GM06990 (cell line): ENCODE measurements around the gene PPA1.
"Not testable (repeated sequence)": the region's sequence is repeated elsewhere in the genome, so short reads cannot be mapped to it uniquely, and the experiment has no call there.

Experiments used
- DNase-seq: peaks from one replicate; pipeline ENCODE4 v3.0.0-alpha.2; 2011; ENCODE audit not compliant: insufficient read length; ENCODE audit errors: extremely low read depth
- H3K27me3 ChIP-seq: replicated peaks from 2 replicates; pipeline ENCODE4 v1.6.0; 2011; ENCODE audit warnings: low read length; ENCODE audit not compliant: control insufficient read depth, insufficient read depth
- H3K36me3 ChIP-seq: 2 replicates; pipeline ENCODE4 v1.5.1; 2011; ENCODE audit warnings: low read length; ENCODE audit not compliant: control insufficient read depth, insufficient read depth
- H3K4me3 ChIP-seq: replicated peaks from 2 replicates; pipeline ENCODE4 v1.5.1; 2011; ENCODE audit warnings: low read depth, mild to moderate bottlenecking, control low read depth, low read length
- CTCF ChIP-seq: IDR thresholded peaks from 2 replicates; pipeline ENCODE4 v1.5.1; 2011; ENCODE audit warnings: low read length, control low read depth, mild to moderate bottlenecking, inconsistent platforms; ENCODE audit not compliant: insufficient read depth, poor library complexity, severe bottlenecking

Gene PPA1

GRCh38 chr10:70253878-70254765 is 20.9 kb upstream of the PPA1 start:
- no peaks in the 10 kb centered on the region for H3K36me3 ChIP-seq
- no peak overlapping the region for H3K4me3 ChIP-seq
- no peaks in the 10 kb centered on the region for H3K27me3 ChIP-seq
- no peak for DNase-seq
- no peak for TF ChIP-seq CTCF

- Histone ChIP-seq H3K4me3 (no peak overlapping the region), H3K36me3 (no peaks in the 10 kb centered on the region), H3K27me3 (no peaks in the 10 kb centered on the region)
- no peak for DNase-seq
- TF ChIP-seq CTCF: no peak
These were observed 17.9 kb upstream of the PPA1 start for GRCh38 chr10:70250961-70251680.

- H3K4me3 ChIP-seq: no peak overlapping the region
- DNase-seq: no peak
- H3K36me3 ChIP-seq: no peaks in the 10 kb centered on the region
- no peak for TF ChIP-seq CTCF
- H3K27me3 ChIP-seq: peaks cover 2% of the 10 kb centered on the region; the same call in 1 of the 2 replicates
These were observed 14.1 kb upstream of the PPA1 start for GRCh38 chr10:70247360-70247759.

GRCh38 chr10:70241081-70241480 is 7.9 kb upstream of the PPA1 start:
- no peak for DNase-seq
- no peak for TF ChIP-seq CTCF
- Histone ChIP-seq H3K4me3 (no peak overlapping the region), H3K36me3 (no peaks in the 10 kb centered on the region), H3K27me3 (peaks cover 2% of the 10 kb centered on the region; the same call in 1 of the 2 replicates)

- not testable (repeated sequence) for H3K36me3 ChIP-seq, DNase-seq, H3K27me3 ChIP-seq, H3K4me3 ChIP-seq
These were observed 6.8 kb upstream of the PPA1 start for GRCh38 chr10:70239986-70240385.

- H3K36me3 ChIP-seq, H3K27me3 ChIP-seq, DNase-seq, H3K4me3 ChIP-seq: not testable (repeated sequence)
These were observed 6.1 kb upstream of the PPA1 start for GRCh38 chr10:70239077-70239976.

- H3K4me3 ChIP-seq, DNase-seq, H3K27me3 ChIP-seq, H3K36me3 ChIP-seq: not testable (repeated sequence)
These were observed 4.8 kb upstream of the PPA1 start for GRCh38 chr10:70237958-70238536.
